CD4-positive, alpha-beta T cell treated with Interleukin-6 for 4 hours (primary cell): Measurements from ENCODE around the gene FUT6.
"Not testable (repeated sequence)": the region's sequence is repeated elsewhere in the genome, so short reads cannot be mapped to it uniquely, and the experiment has no call there.

ENCODE experiments used
- DNase-seq: peaks from one replicate; pipeline ENCODE4 v3.0.0-alpha.2; 2020; ENCODE audit warnings: mixed read lengths

The FUT6 gene, protein sequence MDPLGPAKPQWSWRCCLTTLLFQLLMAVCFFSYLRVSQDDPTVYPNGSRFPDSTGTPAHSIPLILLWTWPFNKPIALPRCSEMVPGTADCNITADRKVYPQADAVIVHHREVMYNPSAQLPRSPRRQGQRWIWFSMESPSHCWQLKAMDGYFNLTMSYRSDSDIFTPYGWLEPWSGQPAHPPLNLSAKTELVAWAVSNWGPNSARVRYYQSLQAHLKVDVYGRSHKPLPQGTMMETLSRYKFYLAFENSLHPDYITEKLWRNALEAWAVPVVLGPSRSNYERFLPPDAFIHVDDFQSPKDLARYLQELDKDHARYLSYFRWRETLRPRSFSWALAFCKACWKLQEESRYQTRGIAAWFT

DNA sequence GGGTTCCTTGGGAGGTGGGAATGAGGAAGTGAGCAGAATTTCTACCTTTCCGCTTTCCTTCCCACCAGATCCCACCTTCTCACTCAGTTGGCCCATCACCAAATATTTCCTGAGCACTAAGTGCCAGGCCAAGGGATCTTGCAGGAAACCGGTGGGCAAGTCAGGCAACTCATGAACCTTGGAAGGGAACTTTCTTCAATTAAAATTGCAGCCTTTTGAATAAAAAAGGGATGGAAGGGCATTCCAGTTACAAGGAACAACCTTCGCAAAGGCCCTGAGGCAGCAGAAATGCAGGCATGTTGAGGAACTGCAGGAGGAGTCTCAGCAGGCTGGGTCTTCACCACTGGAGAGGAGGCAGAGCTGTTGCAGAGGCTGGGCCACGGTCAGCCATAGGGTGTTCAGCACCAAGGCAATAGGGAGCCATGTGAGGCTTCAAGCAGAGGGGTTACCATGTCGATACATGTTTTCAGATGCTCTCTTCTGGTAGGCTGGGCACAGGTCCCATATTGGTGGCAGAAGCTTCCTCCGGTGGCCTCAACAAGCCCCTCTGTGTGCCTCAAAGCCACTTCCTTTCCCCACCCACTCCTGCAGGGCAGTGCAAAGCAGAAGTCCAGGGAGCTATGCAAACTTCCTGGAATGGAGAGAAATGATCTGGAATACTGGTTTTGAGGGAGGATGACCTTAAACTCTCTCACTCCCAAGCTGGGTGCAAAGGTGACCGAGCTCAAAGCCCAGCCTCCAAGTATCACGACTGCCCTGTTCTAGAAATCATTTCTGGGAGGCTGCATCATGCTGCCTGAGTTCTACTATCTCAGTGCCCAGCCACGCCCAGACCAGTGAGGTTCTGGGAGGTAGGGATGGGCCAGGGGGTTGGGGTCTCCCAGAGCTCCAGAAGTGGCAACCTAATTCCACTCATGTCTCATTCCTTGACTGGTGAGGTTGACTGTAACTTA, at the start of gene FUT6:
Gene FUT6 (minus strand): TSS at position 638 of the 953 bp plus-strand sequence. CDS start 7,135 bp downstream, outside the sequence.
- DNase-seq: no peak

DNA sequence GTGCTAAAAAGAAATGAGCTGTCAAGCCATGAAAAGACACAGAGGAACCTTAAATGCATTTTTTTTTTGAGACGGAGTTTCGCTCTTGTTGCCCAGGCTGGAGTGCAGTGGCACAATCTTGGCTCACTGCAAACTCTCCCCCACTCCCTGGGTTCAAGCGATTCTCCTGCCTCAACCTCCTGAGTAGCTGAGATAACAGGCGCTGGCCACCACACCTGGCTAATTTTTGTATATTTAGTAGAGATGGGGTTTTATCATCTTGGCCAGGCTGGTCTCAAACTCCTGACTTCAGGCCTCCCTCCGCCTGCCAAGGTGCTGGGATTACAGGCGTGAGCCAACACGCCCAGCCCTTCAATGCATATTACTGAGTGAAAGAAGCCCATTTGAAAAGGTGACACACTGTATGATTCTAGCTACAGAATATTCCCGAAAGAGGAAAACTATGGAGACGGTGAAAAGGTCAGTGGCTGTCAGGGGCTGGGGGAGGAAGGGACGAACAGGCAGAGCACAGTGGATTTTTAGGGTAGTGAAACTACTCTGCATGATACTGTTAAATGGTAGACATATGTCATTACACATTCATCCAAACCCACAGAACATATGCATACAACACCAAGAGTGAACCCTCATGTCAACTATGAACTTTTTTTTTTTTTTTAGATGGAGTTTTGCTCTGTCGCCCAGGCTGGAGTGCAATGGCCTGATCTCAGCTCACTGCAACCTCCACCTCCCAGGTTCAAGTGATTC, 44.7 kb upstream of the FUT6 start:
- not testable (repeated sequence) for DNase-seq

DNA sequence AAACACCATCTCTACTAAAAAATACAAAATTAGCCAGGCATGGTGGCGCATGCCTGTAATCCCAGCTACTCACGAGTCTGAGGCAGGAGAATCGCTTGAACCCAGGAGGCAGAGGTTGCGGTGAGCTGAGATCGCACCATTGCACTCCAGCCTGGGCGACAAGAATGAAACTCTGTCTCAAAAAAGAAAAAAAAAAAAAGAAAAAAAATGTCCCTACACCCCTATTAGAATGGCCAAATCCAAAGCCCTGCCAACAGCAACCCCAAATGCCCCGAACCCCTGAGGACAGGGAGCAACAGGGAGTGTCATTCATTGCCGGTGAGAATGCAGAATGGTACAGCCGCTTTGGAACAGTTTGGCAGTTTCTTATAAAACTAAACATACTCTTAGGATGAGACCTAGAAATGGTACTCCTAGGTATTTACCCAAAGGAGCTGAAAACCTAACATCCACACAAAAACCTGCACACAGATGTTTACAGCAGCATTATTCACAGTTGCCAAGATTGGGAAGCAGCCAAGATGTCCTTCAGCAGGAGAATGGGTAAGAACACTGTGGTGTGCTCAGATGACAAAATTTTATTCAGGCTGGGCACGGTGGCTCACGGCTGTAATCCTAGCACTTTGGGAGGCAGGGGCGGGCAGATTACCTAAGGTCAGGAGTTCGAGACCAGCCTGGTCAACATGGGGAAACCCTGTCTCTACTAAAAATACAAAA, 43.8 kb upstream of the FUT6 start:
- not testable (repeated sequence) for DNase-seq

DNA sequence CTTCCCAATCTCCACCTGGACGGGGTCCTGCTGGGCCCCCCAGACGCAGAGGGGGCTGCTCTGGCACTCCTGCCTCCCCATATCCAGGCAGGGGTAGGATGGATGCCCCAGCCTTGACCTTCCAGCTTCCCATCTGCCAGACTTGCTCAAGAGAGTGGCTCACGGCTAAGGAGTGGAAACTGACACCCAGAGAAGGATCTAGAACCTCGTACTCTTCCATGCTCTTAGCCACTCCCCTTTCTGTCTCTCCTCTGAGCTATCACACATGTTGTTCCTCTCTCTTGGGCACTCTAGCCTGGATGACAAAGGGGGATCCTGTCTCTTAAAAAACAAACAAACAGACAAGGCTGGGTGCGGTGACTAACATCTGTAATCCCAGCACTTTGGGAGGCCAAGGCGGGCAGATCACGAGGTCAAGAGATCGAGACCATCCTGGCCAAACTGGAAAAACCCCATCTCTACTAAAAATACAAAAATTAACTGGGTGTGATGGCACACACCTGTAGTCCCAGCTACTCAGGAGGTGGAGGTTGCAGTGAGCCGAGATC, 43.0 kb upstream of the FUT6 start:
- DNase-seq: no peak

DNA sequence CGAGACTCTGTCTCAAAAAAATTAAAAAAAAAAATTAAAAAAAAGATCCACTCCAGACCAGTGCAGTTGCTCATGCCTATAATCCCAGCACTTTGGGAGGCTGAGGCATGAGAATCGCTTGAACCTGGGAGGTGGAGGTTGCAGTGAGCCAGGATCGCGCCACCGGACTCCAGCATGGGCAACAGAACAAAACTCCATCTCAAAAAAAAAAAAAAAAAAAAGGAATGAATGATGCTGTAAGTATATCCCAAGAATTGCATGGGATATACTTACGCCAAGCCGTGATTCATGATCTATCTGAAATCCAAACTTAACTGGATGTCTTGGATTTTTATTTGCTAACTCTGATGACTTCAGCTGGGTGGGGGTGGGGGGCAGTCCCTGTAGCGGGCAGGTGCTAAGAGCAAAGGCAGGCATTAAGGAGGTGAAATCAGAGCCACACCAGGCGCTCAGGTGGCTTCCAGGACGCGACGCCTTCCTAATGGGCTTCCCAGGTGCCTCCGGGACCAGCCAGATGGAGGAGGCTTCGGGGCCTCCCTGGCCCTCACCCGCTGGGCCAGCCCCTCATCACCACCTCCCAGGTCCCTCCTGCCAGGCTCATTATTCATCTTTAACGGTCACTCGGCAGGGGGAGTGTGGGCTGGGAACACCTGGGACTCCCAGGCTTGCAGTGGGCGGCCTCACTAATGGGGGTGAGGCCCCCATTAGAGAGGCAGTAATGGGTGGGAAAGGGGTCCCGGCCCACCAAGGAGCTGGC, 42.2 kb upstream of the FUT6 start:
- no peak for DNase-seq

DNA sequence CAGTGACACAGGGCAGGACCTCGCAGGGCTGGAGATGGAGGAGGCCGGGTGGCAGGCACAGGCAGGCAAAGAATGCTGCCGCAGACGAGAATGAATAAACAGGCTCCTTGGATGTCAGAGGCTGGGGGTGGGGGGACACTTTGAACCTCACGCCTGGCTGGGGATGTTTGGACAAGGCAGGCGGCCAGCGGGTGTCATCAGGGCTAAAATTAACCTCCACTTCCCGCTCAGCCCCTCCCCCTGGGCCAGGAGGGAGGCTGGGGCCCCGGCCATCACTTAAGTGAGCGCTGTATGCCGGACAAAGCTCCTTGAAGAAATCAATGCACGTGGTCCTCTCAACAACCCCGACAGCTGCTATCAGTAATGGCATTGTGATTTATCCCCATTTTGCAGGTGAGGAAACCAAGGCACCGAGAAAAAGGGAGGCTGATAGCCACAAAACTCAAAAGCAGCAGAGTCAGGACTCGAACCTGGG, 41.1 kb upstream of the FUT6 start:
- no peak for DNase-seq

DNA sequence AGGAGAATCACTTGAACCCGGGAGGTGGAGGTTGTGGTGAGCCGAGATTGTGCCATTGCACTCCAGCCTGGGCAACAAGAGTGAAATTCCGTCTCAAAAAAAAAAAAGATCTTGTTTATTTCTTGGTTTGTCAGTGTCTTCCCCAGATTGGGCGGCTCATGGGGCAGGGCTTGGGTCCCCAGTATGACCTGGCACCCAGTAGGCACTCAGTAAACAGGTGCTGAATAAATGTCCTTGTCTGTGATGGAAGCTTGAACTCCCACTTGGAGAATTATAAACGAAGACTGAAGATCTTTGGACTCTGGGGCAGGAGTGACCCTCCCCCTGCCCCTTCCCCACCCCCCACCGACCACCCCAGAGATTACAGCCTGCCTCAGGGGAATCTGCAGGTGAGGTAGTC, 40.7 kb upstream of the FUT6 start:
- no peak for DNase-seq

DNA sequence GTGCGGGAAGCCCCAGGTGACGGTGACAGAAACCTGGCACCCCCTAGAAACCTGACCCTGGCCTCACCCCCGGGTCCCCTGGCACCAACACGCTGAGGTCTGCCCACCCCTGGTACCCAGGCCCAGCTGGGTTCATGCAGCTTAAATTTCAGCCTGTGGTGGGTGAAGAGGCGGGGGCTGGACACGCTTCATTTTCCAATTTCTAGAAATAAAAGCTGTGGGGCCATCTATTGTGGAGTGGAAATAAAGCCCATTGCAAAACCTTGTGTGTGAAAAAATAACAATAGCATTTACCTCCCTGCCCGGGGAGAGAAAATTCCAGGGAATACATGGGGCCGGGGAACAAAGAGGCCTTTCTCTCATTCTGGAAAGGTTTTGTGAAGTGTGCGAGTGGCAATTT, 38.4 kb upstream of the FUT6 start:
- no peak for DNase-seq

DNA sequence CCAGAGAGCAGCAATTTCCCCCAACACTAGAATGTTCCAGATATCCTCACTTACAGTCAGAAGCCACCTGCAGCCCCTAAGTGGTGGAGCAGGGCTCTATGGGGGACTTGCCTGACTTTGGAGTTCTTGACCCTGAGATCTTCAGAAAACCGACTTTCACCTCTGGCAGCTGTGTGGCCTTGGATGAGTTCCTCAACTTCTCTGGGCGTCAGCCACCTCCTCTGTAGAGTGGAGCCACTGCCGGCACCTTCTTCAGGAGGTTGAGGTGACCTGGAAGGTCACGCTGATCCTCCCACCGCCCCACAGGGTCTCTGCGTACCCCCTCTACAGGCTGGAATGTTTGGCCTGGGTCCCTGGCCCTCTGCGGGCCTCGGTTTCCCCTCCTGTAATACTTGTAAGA, 37.9 kb upstream of the FUT6 start:
- no peak for DNase-seq

DNA sequence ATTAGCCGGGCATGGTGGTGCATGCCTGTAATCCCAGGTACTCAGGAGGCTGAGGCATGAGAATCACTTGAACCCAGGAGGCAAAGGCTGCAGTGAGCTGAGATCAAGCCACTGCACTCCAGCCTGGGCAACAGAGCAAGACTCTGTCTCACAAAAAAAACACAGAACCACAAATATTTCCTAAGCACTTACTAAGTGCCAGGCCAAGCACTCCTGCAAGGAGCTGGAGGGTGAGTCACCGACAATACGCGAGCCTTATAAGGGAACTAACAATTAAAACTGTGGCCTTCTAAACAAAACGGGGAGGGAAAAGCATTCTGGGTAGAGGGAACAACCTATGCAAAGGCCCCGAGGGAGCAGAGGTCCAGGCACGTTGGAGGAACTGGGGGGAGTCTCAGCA, 35.0 kb upstream of the FUT6 start:
- not testable (repeated sequence) for DNase-seq

DNA sequence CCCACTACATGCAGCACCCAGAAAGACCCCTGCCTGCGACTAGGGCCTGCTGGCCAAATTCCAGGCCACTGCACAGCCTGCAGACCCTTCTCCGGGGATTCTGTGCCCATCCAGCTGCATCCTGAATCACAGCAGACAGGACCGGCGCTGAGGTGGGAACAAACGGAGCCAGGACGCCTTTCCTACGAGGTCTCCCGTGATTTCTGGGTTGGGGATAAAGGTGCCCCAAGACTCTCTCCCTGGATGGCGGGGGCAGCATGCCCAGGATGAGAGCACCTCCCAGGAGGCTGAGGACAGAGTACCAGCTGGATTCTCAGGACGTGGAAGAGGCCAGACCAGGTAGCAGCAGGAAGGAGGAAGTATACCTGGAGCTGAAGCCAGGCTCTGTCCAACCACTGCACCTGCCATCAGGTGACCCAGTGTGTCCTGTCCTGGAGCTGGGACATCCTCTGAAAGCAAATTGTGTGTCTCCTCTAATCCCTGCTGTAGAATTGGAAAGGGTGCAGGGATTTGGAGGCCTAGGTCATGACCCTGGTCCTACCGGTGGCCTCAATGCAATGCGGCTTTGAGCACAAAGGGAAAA, 34.2 kb upstream of the FUT6 start:
- DNase-seq: no peak

DNA sequence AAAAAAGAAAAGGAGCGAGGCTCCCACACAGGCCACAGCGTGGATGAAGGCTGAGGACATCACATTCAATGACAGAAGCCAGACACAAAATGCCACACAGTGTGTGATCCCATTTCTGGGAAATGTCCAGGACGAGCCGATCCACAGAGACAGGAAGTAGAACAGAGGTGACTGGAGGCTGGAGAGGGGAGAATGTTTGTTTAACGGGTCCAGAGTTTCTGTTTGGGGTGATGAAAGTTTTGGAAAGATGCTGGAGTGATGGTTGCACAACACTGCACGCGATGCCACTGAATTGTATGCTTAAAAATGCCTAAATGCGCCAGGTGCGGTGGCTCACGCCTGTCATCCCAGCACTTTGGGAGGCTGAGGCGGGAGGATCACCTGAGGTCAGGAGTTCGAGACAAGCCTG, 31.5 kb upstream of the FUT6 start:
- DNase-seq: no peak

DNA sequence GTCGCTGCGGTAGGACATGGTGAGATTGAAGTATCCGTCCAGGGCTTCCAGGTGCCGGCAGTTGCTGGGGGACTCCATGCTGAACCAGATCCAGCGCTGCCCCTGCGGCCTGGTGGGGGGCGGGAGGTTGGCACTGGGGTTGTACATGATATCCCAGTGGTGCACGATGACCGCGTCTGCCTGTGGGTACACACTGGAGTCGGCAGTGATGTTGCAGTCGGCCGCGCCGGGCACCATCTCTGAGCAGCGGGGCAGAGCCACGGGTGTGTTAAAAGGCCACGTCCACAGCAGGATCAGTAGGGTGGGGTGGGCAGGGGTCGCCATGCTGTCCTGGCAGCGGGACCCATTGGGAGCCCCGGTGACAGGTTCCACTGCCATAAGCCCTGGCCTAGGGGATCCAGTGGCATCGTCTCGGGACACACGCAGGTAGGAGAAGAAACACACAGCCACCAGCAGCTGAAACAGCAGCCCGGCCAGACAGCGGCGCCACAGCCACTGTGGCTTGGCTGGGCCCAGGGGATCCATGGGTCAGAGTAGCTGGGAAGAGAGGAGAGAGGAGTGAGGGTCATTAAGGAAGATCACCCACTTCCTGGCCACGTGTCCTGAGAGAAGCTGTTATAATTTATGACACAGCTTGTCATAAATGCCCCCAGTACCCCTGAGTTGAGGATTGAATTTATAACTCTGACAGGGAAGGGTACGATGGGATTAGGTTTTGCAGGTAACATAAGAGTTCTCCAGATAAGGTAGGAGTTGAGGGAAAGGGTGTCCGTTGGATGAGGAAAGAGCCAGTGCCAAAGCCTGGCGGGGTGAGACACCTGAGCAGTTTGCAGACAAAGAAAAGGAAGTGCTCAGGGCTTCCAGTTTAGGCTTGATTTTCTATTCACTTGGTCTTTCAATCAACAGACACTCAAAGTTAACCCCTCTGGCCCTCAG, 28.0 kb upstream of the FUT6 start:
- no peak for DNase-seq

DNA sequence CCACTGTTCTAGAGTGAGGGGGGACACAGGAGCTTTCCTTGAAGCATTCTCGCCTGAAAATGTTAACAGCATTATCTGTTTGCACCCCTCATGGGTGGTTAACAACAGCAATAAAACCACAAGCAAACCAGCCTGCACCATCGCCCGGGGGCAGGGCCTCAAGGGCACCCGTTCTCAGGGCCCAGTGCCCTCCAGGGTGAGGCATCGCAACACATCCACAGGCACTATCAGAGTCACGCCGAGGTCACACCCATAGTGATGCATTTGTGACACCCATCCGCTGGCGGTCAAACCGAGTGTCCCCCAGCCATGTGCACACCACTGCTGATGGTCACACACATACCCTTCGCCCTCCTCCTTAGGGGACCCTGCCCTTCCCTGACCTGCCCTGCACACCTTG, 26.3 kb upstream of the FUT6 start:
- no peak for DNase-seq

DNA sequence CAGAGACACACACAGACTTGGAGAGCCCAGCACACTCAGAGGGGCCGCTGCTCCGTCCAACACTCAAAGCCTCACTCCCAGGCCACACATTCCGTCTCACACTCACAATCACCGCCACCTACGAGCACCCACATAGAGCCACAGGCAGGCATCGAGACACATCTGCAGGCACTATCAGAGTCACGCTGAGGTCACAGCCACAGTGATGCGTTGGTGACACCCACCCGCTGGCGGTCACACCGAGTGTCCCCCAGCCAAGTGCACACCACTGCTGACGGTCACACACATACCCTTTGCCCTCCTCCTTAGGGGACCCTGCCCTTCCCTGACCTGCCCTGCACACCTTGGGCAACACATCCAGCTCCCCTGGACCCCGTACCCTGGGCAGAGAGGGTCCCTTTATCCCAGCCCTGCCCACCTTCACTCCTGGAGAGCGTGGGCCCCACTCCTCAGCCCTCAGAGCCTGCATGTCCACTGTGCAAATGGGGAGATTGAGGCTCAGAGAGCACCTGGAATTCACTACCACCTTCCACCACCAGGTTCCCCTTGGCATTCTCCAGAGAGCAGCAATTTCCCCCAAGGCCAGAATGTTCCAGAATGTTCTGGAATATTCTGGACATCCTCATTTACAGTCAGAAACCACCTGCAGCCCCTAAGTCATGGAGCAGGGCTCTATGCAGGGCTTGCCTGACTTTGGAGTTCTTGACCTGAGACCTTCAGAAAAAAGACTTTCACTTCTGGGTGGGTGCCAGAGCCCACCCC, 25.4 kb upstream of the FUT6 start:
- DNase-seq: no peak

DNA sequence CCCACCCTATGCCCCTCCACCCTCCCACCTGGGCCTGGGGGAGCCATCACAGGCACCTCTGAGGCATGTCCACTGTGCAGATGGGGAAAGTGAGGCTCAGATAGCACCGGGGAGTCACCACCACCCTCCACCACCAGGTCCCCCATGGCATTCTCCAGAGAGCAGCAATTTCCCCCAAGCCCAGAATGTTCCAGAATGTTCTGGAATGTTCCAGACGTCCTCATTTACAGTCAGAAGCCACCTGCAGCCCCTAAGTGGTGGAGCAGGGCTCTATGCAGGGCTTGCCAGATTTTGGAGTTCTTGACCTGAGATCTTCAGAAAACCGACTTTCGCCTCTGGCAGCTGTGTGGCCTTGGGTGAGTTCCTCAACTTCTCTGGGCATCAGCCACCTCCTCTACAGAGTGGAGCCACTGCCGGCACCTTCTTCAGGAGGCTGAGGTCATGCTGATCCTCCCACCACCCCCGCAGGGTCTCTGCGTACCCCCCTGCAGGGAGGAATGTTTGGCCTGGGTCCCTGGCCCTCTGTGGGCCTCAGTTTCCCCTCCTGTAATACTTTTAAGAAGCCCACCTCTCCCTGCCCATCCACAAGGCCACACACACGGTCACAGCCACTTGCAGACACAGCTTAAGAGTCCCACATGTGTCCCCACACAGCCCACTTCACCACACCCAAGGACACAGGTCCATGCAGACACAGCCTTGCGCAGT, 24.7 kb upstream of the FUT6 start:
- no peak for DNase-seq

DNA sequence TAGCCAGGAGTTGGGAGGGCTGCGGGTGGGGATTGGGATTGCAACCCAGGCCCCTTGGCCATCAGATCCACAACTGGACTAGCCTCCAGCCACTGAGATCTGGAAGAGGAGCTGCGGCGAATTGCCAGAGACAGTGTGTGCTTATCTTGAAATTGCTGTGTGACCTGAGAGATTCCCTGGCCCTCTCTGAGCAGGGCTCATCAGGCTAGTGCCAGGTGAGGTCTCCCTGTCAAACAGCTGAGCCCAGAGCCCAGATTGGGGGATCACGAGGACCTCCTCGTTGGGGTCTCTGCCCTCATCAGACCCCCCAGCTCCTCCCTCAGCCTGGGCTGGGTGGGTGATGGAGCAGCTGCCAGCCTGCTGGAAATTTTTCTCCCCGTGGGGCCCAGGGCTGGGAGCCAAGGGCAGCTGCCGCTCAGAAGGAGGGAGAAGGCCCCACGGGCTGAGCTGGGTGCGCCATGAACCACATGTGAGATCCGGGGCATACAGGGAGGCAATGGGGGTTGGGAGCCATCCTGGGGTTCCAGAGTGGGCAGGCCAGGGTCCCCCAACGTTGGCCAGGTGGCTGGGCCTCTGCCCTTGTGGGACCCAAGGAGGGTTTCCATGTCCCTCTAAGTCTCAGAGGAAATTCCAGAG, 23.6 kb upstream of the FUT6 start:
- no peak for DNase-seq
